ENCODE data around the gene TULP1. TPM values are rescaled to one million over a fixed set of nuclear protein-coding genes. Genes with fewer than 3 reads are reported as not detected.
"Not testable (repeated sequence)": the region's sequence is repeated elsewhere in the genome, so short reads cannot be mapped to it uniquely, and the experiment has no call there.

The TULP1 gene
- total RNA-seq, 1 experiment from 2014 or later, result not detected

DNA sequence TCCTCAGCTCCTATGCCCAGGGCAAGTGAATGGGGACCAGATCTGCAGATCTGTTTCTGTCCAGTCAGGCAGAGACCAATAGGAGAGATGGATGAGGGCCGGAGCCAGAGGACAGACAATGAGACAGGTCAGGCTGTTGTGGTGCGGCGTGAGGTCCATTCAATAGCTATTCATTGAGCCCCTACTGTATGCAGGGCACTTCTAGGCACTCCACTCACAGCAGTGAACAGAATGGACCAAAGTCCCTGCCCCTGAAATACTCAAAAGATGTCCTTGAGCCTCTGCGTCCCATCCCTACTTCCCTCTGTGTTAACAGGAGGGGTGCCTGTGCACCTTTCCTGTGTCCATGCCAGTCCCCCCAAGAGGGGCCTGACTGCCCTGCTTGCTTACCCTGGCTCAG lies 8.5 kb upstream of the TULP1 start:
- DNase-seq (ENCODE audit: low read depth), result no peak

DNA sequence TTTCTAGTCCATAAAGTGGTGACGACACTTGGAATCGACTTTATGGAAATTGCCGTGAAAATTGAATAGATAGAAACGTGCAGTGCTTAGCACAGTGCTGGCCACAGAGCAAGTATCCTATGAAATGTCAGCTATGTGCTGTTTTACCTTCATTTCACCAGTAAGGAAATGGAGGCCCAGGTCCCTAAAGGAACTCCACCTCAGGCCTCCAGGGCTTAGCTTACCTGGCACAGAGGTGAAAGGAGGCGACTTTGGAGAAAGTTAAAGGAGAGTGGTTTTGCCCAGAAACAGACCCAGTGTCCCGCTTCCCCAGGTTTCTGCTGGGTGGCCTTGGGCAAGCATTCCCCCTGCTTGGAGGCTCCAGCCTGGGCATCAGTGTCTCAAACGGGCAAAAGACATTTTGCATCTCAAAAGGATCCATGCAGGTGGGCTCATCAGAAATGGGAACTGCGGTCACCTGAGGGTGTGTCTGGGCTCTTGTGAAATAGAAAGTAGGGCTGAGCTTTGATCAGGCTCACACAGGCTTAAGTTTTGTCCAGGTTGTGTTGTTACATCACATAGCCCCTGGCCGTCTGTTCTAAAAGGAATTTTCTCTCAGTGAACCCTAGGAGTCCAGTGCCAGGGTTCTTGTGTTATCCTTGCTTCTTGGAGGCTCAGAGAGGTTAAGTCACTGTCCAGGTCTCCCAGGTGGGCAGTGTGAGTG lies 6.8 kb upstream of the TULP1 start:
- DNase-seq (ENCODE audit: low read depth), result no peak

DNA sequence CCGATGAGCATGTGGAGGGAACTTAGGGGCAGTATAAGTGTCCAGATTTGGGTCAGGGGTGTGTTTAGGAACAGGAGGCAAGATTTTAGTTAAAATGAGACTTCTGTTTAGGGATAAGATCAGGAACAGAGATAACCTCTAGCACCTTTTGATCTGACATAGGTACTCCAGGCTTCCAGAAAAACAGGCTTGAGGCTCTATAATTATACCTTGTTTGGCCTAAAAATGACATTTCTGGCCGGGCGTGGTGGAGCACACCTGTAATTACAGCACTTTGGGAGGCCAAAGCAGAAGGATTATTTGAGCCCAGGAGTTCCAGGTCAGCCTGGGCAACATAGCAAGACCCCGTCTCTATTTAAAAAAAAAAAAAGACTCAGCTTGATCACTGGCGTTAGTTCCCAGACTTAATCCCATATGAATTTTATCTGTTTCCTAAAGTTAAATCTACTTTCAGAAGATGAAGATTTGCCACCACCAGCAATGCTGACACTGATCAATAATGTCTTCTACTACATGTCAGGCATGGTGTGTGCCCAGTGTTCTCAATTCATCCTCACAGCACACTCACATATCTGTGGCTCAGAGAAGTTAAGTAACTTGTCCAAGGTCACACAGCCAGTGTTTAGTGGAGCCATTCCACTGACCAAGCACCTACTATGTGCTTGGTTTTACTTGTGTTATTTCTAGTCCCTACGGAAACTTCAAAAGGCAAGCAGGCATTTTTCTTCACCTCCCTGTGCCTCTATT lies 6.0 kb upstream of the TULP1 start:
- no peak for DNase-seq (ENCODE audit: low read depth)

DNA sequence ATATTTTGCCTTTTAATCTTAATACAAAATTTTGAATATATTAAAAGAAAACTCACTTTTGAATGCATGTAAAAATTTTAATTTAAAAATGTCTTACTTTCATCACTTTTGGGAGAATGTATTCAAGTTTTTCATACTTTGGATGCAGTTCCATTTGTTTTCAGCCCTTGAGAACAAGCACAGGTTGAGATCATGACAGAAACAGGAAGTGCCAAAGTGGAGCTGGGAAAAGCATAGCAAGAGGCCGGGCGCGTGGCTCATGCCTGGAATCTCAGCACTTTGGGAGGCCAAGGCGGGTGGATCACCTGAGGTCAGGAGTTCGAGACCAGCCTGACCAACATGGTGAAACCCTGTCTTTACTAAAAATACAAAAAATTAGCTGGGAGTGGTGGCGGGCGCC lies 5.3 kb upstream of the TULP1 start:
- not testable (repeated sequence) for DNase-seq (ENCODE audit: low read depth)

DNA sequence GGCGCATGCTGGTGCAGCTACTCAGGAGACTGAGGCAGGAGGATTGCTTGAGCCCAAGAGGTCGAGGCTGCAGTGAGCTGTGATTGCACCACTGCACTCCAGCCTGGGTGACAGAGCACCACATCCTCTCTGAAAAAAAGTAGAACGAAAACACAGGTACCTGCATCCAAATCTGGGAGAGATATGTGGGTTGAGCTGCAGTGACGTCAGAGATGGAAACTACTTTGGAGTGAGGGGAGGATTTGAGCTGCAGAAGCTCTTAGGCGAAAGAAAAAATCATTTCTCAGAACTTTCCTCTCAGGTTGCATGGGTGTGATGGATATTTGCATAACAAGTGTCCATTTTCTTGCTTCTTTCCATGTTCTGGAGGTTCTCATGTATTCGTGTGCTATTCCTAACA lies 4.0 kb upstream of the TULP1 start:
- no peak for DNase-seq (ENCODE audit: low read depth)

DNA sequence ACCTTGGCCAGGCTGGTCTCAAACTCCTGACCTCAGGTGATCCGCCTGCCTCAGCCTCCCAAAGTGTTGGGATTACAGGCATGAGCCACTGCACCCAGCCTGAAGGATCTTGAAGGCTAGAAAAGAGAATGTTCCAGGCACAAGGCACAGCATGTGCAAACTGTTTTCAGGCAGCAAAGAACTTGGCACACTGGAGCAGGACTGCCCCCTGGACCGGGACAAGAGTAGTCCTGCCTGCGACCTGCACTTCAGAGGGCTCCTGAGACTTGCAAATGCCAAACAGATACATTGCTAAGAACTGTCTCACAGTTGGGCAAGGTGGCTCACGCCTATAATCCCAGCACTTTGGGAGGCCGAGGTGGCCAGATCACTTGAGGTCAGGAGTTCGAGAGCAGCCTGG lies 3.2 kb upstream of the TULP1 start:
- DNase-seq (ENCODE audit: low read depth), result not testable (repeated sequence)

DNA sequence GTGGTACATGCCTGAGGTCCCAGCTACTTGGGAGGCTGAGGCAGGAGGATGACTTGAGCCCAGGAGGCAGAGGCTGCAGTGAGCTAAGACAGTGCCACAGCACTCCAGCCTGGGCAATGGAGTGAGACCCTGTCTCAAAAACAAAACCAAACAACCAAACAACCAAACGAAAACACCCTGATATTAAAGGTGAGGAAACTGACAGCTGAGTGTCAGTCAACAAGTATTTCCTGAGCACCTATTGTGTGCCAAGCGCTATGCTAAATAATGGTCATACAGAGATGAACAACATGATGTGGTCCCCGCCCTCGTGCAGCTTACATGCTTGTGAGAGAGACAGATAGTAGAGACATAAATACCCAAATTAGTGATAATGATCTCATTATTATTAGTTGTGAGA lies 1.9 kb upstream of the TULP1 start:
- no peak for DNase-seq (ENCODE audit: low read depth)

DNA sequence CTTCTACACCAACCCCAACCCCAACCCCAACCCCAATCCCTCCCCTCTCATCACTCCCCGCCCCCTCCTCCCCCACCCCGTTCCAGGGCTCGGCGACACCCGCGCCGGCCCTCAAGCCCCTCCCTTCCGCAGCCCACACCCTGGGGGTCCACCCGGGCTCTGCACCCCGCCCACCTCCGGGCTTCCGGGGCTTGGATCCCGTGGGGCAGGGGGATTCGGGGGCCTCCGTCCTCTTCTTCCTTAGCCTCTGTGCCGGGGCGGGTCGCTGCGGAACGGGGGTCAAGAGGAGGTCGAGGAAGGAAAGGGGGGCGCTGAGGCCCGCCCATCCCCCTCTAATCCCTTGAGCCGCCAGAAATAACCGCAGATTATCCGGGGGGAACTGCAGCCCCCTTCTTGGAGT lies 690 bp downstream of the TULP1 start:
- DNase-seq (ENCODE audit: low read depth), result no peak

DNA sequence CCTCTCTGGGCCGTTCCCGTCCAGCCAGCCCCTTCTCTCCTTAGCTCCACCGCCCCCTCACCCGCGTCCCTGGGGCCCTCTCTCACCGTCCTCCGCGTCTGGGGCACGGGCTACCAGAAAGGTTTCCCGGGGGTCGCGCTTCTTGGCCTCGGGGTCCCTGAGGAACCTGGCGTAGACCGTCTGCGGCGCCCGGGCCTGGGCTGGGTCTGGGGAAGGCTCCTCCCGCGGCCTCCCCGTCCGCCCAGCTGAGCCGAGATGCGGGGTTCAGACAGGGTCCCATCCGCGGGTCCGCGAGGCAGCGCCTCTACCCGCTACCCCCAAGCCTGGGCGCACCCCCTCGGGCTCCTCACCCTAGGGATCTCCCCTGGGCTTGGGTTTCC lies 1.1 kb downstream of the TULP1 start:
- no peak for DNase-seq (ENCODE audit: low read depth)

DNA sequence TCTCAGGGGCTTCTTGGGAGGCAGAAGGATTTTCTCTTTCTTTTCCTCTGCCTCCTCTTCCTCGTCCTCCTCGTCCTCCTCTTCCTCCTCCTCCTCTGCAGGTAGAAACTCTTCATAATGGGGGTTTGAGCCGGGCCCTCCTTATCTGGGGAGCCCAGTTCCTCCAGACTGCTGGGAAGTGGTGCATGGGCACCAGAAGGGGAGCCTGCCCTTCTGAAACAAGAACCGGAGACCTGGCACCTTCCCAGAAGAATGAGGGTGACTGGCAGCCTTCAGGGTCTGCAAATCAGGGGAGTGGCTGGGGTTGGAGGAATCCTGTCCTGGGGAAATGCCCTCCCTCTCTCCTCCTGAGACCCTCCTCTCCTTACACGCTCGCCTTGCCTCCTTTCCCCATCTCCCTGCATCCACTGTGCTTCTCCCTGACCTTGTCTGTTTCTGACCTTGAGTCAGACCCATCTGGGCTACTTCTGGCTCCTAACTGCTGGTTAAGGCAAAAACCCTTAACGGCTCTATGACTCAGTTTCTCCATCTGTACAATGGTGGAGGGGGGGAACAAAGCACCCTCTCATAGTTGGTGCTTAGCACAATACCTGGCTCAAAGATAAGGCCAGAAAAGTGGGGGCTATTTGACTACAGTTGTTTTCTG lies 1.7 kb downstream of the TULP1 start:
- no peak for DNase-seq (ENCODE audit: low read depth)

DNA sequence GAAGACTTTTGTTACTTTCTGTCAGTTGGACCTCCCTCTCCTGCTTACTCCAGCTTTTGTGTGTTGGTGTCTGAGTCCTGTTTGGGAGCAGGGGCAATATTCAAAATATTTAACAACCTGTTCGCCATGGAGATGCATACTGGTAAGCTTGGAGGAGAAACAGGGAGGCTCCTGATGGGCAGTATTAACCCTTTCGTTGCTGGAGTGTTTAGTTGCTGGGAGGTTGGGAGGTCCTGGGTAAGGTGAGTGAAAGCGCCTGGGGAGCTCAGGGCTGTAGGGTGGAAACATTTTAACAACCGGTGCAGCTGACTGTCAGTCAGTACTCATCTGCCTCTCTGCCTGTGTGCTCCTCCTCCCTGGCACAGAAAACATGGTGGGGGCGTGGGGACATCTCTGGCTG lies 4.2 kb downstream of the TULP1 start:
- no peak for DNase-seq (ENCODE audit: low read depth)

DNA sequence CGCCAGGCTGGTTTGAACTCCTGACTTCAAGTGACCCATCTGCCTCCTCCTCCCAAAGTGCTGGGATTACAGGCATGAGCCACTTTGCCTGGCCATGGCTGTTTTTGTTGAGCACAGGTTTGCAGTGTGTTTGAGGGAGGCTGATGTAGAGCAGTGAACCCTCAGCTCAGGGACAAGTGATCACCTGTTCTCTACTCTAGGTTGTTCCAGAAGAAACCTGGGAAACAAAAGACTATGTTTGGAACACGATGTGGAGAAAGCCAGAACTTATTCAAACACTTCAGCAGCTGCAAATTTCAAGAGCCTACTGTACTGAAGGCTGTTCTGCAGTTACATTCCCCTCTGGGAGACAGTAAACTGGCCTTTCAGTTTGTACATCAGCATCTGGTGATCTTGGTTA lies 4.7 kb downstream of the TULP1 start:
- no peak for DNase-seq (ENCODE audit: low read depth)

DNA sequence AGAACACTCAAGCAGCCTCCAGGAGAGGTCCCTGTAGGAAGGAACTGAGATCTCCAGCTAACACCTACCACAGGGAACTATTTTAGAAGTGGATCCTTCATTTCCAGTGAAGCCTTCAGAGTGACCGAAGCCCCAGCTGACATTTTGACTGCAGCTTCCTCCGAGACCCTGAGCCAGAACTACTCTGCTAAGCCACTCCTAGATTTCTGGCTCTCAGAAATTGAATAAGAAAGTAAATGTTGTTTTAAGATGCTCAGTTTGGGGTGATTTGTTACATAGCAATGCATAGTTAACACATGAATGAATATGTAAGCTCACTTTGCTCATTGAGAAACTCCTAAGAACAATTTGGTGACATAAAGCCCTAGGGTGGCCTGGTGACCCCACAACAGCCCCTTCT lies 5.5 kb downstream of the TULP1 start:
- no peak for DNase-seq (ENCODE audit: low read depth)

DNA sequence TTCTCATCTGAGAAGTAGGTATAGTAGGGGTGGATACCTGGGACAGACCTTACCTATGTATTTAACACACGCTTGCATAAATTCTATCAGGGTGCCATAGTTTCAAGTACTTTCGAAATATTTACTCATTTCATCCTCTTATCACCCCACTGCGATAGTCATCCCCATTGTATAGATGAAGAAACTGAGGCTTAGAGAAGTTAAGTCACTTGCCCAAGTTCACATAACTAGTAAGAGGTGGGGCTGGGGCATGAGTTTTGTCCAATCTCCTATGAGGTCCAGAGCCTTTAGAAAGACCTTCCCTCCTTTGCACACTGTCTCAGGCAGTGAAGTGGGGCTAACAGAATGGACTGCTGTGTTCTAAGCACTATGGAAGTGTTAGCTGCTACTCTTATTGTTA lies 6.2 kb downstream of the TULP1 start:
- no peak for DNase-seq (ENCODE audit: low read depth)

DNA sequence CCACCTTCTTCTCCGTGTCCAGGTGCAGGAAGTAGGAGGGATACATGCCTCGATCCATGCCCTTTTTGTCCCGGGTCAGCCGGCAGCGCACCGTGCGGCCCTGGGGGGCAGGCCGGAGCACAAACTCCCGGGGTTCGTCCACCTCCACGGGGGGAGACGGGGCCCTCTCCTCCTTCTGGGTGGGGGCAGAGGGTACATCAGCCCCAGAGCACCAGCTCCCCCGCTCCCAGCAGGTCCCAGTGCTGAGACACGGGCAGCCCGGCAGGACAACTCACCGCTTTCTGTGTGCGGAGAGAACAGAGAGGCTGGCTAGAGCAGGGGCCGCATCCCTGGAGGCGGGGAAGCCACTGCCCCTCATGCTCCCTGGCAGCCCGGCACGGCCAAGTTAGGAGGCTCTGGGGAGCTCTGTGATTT lies 6.7 kb downstream of the TULP1 start:
- no peak for DNase-seq (ENCODE audit: low read depth)

DNA sequence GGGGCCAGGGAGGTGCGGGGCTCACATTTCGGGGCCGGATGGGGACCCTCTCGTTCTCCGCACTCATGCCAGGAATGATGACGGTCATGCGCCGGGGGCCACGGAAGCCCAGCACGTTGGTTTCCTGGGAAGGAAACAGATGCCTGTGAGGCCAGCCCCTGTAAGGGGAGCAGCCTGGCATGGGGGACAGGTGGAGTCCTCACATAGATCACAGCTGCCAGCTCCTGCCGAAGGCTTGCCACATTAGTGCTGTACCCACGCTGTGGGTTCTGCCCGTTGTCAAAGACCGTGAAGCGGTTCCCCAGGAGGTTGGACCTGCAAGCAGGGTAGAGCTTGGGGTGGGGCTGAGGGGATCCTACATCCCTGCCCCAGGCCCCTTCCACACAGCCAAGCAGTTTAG lies 9.2 kb downstream of the TULP1 start:
- no peak for DNase-seq (ENCODE audit: low read depth)

DNA sequence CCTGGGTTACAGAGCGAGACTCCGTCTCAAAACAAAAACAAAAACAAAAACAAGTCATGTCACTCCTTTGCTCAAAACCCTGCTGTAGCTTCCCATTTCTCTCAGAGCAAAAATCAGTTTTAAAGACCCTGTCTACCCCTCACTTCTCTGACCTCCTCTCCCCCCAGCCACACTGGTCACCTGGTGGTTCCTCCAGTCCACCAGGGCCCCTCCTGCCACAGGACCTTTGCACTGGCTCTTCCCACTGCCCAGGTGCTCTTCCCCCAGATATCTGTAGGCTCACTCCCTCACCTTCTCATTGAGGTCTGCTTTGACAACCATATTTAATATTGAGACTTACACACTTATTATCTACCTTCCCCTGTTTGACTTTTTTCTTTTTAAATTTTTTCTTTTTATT lies 10.9 kb downstream of the TULP1 start:
- DNase-seq (ENCODE audit: low read depth), result no peak

DNA sequence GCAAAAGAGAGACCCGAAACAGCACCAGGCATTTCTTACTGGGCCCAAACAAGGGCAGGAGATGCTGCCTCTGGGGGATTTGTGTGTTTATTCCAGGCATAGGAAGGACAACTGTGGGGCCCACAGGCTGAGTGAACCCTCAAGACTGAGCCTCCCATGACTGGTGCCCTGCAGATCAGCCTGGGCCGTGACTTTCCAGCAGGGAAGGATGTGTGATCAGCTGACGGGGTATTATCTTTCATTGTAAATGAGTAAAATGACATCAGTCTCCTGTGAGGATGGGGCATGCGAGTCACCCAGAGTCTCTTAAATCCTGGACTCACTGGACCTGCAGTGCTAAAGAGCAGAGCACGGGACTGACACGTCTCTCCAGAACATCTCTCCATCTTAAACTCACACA lies 11.9 kb downstream of the TULP1 start:
- DNase-seq (ENCODE audit: low read depth), result peak; percentile 56

DNA sequence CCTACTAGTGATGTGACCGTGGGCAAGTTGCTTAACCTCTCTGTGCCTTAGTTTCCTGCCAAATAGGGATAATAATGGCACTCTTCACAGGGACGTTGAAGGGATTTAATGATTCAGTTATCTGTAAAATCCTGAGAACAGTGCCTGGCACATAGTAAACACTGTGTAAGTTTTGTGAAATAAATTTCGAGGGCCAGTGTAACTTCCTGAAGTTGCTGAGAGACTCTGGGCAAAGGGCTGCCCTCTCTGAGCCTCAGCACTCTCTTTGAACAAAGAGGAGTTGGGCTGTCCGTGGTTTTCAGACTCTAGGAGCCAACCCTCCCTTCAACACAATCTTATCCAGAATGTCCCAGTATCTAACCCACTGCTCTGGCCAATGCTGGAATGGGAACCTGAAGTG lies 13.3 kb downstream of the TULP1 start:
- DNase-seq (ENCODE audit: low read depth), result no peak

DNA sequence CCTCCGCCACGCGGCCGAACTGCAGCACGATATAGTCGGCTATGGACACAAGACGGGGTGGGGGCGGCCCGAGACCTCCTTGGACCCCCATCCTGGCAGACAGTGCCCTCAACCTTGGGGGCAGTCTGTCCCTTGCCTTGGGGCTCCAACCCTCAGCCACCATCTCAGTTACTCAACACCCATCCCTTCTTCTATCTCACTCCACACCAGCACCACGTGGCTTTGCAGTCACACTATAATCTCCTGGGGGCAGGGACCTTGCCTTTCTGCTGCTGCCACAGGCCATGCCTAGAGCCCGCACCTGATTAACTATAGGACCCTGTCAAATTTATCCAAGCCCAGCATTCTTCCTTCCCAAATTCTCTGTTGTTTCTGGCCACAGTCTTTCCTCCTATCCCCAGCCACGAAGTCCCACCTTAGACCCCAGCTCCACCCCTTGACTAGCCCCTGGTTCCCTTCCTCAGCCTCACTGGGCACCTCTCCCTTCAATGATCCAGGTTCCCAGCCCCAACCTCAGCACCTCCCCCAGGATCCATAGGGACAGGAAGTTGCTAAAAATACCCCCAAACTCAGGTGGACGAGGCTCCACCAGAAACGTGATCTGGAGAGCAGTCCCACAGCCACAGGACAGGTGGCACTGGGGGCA lies 14.2 kb downstream of the TULP1 start:
- no peak for DNase-seq (ENCODE audit: low read depth)

DNA sequence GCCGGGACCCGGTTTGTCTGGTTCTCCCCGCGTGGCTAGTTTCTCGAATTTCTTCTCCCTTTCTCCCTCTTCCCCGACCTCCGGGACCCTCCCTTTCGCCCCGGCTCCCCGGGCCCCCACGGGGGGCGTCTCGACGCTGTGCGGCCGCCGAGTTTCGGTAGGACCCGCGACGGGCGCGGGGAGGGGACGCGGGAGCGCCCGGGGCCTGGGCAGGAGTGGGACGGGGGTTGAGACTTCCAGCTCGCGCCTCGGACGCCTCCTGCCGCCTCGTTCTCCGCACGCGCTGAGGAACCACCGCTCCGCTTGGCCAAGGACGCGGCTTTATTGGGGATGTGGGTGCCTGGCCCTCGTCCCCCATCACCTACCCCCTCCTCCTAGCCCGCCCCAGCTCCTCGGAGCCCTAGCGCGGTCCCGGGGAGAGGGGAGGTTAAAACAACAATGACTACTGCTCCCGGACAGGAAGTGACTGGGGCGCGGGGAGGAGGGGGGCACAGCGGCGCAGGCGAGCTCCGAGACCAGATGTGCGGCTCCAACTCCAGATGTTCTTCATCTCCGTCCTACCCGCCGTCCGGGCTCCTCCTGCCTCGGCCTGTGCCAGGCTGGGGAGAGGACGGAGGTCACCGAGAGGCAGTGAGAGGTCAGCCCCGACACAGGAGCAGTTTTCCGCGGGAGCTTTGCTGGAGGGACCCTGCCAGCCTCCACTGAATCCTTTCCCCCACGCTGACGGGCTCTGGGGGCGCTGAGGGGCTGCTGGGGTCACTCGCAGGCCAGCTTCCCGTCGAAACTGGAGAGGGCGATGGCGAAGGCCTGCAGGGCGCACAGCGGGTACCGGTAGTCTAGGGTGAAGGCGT lies 14.9 kb downstream of the TULP1 start:
- DNase-seq (ENCODE audit: low read depth), result peak; percentile 93

Measured in Daoy (cell line).